GM13976 (cell line): Measurements from ENCODE around the gene PREX1.

Experiments
- DNase-seq: peaks from one replicate; pipeline ENCODE4 v3.0.0; 2012; ENCODE audit warnings: low spot score
- in situ Hi-C: fragments of 300-500 bp; cut with MboI; formaldehyde crosslinking; loops from one replicate; pipeline ENCODE4 v1.12.0; 2022; ENCODE audit warnings: low sequenced_read_pairs, mixed read lengths, inconsistent platforms; ENCODE audit not compliant: unreplicated experiment
- TF ChIP-seq, protein P1 (sequence below): IDR thresholded peaks from 2 replicates; pipeline ENCODE4 v1.5.1; 2012; ENCODE audit warnings: borderline replicate concordance, mild to moderate bottlenecking; ENCODE audit not compliant: insufficient read depth; ENCODE audit errors: extremely low read depth, missing control alignments, control extremely low read depth

The PREX1 gene

DNA sequence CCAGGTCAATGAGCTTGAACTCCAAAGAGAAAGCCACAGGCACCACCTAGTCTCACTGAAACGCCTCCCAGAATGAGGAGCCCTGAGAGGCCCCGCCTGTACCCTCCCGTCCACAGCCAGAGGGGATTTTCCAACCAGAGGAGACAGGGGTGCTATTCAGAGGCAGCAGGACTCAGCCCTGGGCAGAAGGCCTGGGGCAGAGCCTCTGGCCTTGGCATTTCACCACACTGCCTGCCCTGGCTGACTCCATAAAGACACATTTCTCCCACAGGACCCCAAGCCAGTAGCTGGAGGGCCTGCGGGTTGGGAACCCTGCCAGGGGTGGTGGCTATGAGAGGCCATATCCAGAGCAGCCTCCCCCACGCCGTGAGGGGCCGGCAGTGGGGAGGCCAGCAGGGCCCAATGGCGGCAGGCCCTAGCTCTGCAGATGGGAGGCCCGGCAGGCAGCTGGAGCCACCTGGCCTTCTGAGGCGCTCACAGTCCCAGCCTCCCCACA, 159.3 kb downstream of the PREX1 start:
- DNase-seq = no peak
- in situ Hi-C loops = no loop called here
- TF ChIP-seq, protein P1, sequence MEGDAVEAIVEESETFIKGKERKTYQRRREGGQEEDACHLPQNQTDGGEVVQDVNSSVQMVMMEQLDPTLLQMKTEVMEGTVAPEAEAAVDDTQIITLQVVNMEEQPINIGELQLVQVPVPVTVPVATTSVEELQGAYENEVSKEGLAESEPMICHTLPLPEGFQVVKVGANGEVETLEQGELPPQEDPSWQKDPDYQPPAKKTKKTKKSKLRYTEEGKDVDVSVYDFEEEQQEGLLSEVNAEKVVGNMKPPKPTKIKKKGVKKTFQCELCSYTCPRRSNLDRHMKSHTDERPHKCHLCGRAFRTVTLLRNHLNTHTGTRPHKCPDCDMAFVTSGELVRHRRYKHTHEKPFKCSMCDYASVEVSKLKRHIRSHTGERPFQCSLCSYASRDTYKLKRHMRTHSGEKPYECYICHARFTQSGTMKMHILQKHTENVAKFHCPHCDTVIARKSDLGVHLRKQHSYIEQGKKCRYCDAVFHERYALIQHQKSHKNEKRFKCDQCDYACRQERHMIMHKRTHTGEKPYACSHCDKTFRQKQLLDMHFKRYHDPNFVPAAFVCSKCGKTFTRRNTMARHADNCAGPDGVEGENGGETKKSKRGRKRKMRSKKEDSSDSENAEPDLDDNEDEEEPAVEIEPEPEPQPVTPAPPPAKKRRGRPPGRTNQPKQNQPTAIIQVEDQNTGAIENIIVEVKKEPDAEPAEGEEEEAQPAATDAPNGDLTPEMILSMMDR = no peak

DNA sequence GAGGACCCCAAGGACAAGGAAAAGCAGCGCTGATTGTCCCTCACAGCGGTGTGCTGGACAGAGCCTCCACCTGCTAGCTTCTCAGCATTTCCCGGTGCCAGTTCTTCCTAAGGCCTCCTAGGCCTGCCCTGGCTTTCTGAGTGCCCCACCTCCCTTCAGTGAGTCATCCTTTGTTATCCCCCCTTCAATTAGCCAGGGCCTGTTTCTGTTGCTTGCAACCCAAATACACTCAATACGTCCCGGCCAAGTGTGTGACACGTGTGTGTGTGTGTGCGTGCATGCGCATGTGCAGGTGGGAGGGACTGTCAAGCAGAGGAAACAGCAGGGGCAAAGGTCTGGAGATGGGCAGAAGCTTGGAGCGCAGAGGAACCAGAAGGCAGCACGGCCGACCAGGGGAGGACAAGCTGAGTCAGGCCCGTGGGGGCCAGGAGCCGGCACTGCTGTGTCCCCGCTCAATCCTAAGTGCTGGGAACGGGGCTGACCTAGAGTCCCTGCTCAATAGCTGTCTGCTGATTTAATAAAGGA, 159.8 kb downstream of the PREX1 start:
- in situ Hi-C loops = no loop called here
- TF ChIP-seq, protein P1 = no peak
- DNase-seq = no peak

GRCh38 chr20:48667481-48667880, 160.3 kb downstream of the PREX1 start:
- TF ChIP-seq, protein P1 = no peak
- no peak for DNase-seq
- in situ Hi-C loops = no loop called here

DNA sequence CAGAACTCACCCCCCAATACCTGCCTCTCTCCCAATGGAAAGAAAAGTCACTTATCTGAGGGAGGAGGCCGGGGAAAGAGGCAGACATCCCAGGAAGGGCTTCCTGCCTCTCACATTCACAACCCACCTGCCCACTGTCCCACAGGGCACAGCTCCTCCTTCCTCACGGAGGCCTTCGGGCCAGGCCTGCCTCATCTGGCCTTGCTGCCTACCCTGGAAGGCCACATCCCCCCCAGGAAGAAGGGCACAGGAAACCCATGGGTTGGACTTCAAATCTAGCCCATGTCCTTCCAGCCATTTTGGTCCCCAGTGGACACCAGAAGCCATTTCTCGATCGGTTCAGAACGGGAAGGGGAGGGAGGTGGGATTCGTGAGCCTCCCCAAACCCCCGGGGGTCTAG, 162.0 kb downstream of the PREX1 start:
- in situ Hi-C loops = no loop called here
- TF ChIP-seq, protein P1 = no peak
- no peak for DNase-seq

- in situ Hi-C loops = no loop called here
- TF ChIP-seq, protein P1 = no peak
- DNase-seq = no peak
Observed at GRCh38 chr20:48662711-48663110, 165.1 kb downstream of the PREX1 start.

DNA sequence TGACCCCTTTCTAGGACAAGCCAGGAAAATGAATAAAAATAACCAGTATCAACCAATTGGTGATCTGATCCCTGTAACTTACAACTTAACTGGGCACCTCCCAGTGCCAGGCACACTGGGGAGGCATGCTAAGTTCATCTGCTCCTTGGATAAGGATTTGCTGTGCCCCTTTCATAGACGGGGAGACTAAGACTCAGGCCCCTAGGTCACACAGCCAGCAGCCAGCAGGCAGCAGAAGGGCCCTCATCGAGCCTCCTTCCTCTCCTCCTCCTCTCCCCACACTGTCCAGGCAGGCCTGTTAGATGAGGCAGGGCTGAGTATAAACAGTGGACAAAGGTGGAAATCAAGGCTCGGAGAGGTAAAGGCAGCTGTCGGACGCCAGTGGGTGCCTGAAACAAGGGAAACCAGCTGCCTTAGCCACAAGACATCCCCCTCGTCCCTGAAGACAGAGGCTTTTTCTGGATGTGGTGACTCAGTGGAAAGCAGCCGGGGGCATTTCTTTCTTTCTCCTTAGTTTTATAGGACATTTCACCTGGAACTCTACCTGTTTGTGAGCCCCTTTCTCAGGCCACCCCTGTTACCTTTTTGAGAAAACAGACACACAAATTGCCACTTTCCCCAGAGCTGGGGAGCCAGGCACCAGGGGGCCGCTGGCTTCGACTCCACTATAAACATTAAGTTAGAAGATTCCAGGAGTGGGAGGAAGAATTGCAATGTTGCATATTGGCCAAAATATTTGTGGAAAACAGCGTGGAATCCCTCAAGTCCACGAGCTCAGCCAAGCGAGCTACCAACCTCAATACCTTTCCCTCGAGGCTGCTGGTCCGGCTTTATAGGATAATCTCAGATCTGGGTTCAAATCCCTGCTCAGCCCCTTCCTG, 166.0 kb downstream of the PREX1 start:
- in situ Hi-C loops = no loop called here
- DNase-seq = no peak
- TF ChIP-seq, protein P1 = no peak
